Measurements from ENCODE around the gene PRSS12. TPM values are rescaled to one million over a fixed set of nuclear protein-coding genes. Genes with fewer than 3 reads are reported as not detected.

Gene PRSS12
- polyA plus RNA-seq, 1 of the 3 experiments (the other 2 are of a cell fraction) = 137 TPM

- Histone ChIP-seq H3K9me3 (no peaks in the 10 kb centered on the region; the same call in 1 of the 2 replicates), H3K27me3 (ENCODE audit: insufficient read depth) (no peaks in the 10 kb centered on the region), H3K4me1 (ENCODE audit: control insufficient read depth in 1 of 2, insufficient read depth in 2 of 2, low read depth in 1 of 2, low read length in 1 of 2) (no peaks in the 10 kb centered on the region; a peak in 1 of 4 replicates), H3K9me2 (no peaks in the 10 kb centered on the region), H3F3A (replicated peaks; ENCODE audit: insufficient read depth) (no peaks in the 10 kb centered on the region), H3K79me2 (ENCODE audit: insufficient read depth) (no peaks in the 10 kb centered on the region), H4K20me1 (ENCODE audit: insufficient read depth) (no peaks in the 10 kb centered on the region), H3K27ac (ENCODE audit: low read depth in 2 of 2, low read length in 1 of 2) (no peak overlapping the region), H2AFZ (ENCODE audit: low read depth) (no peak overlapping the region), H3K9ac (no peak overlapping the region), H3K4me3 (ENCODE audit: low read depth in 2 of 2, low read length in 1 of 2) (no peak overlapping the region), H3K4me2 (no peak overlapping the region), H3K36me3 (replicated peaks in 1 of 2; ENCODE audit: control insufficient read depth in 1 of 2, insufficient read depth in 2 of 2, low read length in 1 of 2) (no peaks in the 10 kb centered on the region)
- ChIA-PET POLR2A (no interaction called here), CTCF (interaction anchor here (0.7 to 1.5 kb wide), 3 partner anchors 10 to 28 kb away, joined by 3 to 6 read pairs (median 3); no protein-coding TSS in a partner anchor)
- 83% methylated on average over 2 of the region's 2 CpGs for WGBS (ENCODE audit: low lambda C conversion rate)
- DNase-seq = no peak
- no peak for TF ChIP-seq FOSL2 (IDR thresholded peaks at IDR 0.05; ENCODE audit: borderline replicate concordance, low read depth)
- TF ChIP-seq, protein P1, sequence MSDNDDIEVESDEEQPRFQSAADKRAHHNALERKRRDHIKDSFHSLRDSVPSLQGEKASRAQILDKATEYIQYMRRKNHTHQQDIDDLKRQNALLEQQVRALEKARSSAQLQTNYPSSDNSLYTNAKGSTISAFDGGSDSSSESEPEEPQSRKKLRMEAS (IDR thresholded peaks at IDR 0.05; ENCODE audit: low read depth) = no peak
- no peak for TF ChIP-seq CTCF (IDR thresholded peaks at IDR 0.05)
- TF ChIP-seq GATA2 (CRISPR knock-in tag; IDR thresholded peaks at IDR 0.05) = no peak
- no peak for TF ChIP-seq USF2 (IDR thresholded peaks at IDR 0.05; ENCODE audit: borderline replicate concordance, low read depth, low read length)
- TF ChIP-seq MXI1 (IDR thresholded peaks at IDR 0.05; ENCODE audit: low read depth, low read length) = no peak
- TF ChIP-seq NRF1 (IDR thresholded peaks at IDR 0.05; ENCODE audit: low read depth, low read length) = no peak
- no peak for TF ChIP-seq EZH2phosphoT487 (IDR thresholded peaks at IDR 0.05; ENCODE audit: borderline replicate concordance, low read depth)
- no peak for TF ChIP-seq YY1 (IDR thresholded peaks at IDR 0.05; ENCODE audit: low read depth)
- TF ChIP-seq NFIC (IDR thresholded peaks at IDR 0.05; ENCODE audit: borderline replicate concordance) = no peak
- no peak for TF ChIP-seq TEAD4 (IDR thresholded peaks at IDR 0.05; ENCODE audit: borderline replicate concordance, insufficient read depth)
- TF ChIP-seq PBX3 (IDR thresholded peaks at IDR 0.05) = no peak
- TF ChIP-seq SIN3A (IDR thresholded peaks at IDR 0.05; ENCODE audit: borderline replicate concordance, low read depth, low read length) = no peak
Observed at GRCh38 chr4:118260309-118260708, 92.5 kb downstream of the PRSS12 start.

- WGBS (ENCODE audit: low lambda C conversion rate) = 76% methylated on average over 3 of the region's 3 CpGs
- no peaks in the 10 kb centered on the region for H3F3A ChIP-seq (replicated peaks; ENCODE audit: insufficient read depth)
- no peak overlapping the region for H2AFZ ChIP-seq (ENCODE audit: low read depth)
- no peaks in the 10 kb centered on the region for H4K20me1 ChIP-seq (ENCODE audit: insufficient read depth)
- H3K27me3 ChIP-seq (ENCODE audit: insufficient read depth) = no peaks in the 10 kb centered on the region
- H3K79me2 ChIP-seq (ENCODE audit: insufficient read depth) = no peaks in the 10 kb centered on the region
- H3K27ac ChIP-seq (ENCODE audit: low read depth in 2 of 2, low read length in 1 of 2) = no peak overlapping the region
- CTCF ChIA-PET = no interaction called here
- no peaks in the 10 kb centered on the region; the same call in 1 of the 2 replicates for H3K9me3 ChIP-seq
- H3K4me2 ChIP-seq = no peak overlapping the region
- H3K4me3 ChIP-seq (ENCODE audit: low read depth in 2 of 2, low read length in 1 of 2) = no peak overlapping the region
- H3K4me1 ChIP-seq (ENCODE audit: control insufficient read depth in 1 of 2, insufficient read depth in 2 of 2, low read depth in 1 of 2, low read length in 1 of 2) = no peaks in the 10 kb centered on the region
- TF ChIP-seq CTCF (IDR thresholded peaks at IDR 0.05) = no peak
- no peak for TF ChIP-seq SMC3 (IDR thresholded peaks at IDR 0.05; ENCODE audit: low read depth, low read length)
- no peak for TF ChIP-seq FOXM1 (IDR thresholded peaks at IDR 0.05; ENCODE audit: low read depth)
- no peak for TF ChIP-seq CHD2 (IDR thresholded peaks at IDR 0.05; ENCODE audit: low read length, partially characterized antibody)
- TF ChIP-seq FOSL2 (IDR thresholded peaks at IDR 0.05; ENCODE audit: borderline replicate concordance, low read depth) = no peak
- no peak for TF ChIP-seq IRF3 (IDR thresholded peaks at IDR 0.05; ENCODE audit: low read depth, low read length)
- no peak for TF ChIP-seq NRF1 (IDR thresholded peaks at IDR 0.05; ENCODE audit: low read depth, low read length)
- H3K9me2 ChIP-seq = no peaks in the 10 kb centered on the region
- H3K36me3 ChIP-seq (replicated peaks in 1 of 2; ENCODE audit: control insufficient read depth in 1 of 2, insufficient read depth in 2 of 2, low read length in 1 of 2) = no peaks in the 10 kb centered on the region
- no peak for DNase-seq
- POLR2A ChIA-PET = no interaction called here
- no peak overlapping the region for H3K9ac ChIP-seq
Observed at GRCh38 chr4:118259111-118259510, 93.7 kb downstream of the PRSS12 start.
